Lung (tissue), 12 donors: ENCODE results near the gene PLIN5. TPM values are rescaled to one million over a fixed set of nuclear protein-coding genes. Genes with fewer than 3 reads are reported as not detected.

Experiments
- ATAC-seq: fragments of 200-7000 bp; cut with Tn5 transposase; one replicate; pipeline ENCODE4 v1.9.1; 2020; ENCODE audit warnings: moderate number of reproducible peaks; ENCODE audit not compliant: insufficient read depth, low FRiP score
- DNase-seq, 3 donors: peaks; one replicate each; pipeline ENCODE4 v3.0.0-alpha.2; 2013 to 2017
- H3K27ac ChIP-seq, 2 donors: one replicate each; pipeline ENCODE4 v1.5.1; 2013; ENCODE audit warnings: mild to moderate bottlenecking in 2 of 2, moderate library complexity in 2 of 2, control low read depth in 1 of 2, inconsistent platforms in 1 of 2, low read depth in 1 of 2, low read length in 1 of 2
- H3K27me3 ChIP-seq, 3 donors: one replicate each; pipeline ENCODE4 v1.5.1; 2013; ENCODE audit warnings: low read length in 2 of 3; ENCODE audit not compliant: control insufficient read depth in 3 of 3, insufficient read depth in 3 of 3
- H3K36me3 ChIP-seq, 4 donors: one replicate each; pipeline ENCODE4 v1.5.1; 2013; ENCODE audit warnings: low read length in 4 of 4, mild to moderate bottlenecking in 1 of 4, moderate library complexity in 1 of 4; ENCODE audit not compliant: control insufficient read depth in 4 of 4, insufficient read depth in 4 of 4
- H3K4me1 ChIP-seq, 5 donors: one replicate each; pipeline ENCODE4 v1.5.1; 2013; ENCODE audit warnings: low read length in 5 of 5, mild to moderate bottlenecking in 2 of 5, moderate library complexity in 1 of 5; ENCODE audit not compliant: control insufficient read depth in 5 of 5, insufficient read depth in 5 of 5
- H3K4me3 ChIP-seq: one replicate; pipeline ENCODE4 v1.5.1; 2013; ENCODE audit warnings: mild to moderate bottlenecking, control low read depth, moderate library complexity
- H3K9ac ChIP-seq, 2 donors: one replicate each; pipeline ENCODE4 v1.5.1; 2013; ENCODE audit warnings: low read length in 2 of 2, control low read depth in 1 of 2; ENCODE audit not compliant: insufficient read depth in 1 of 2
- H3K9me3 ChIP-seq, 4 donors: one replicate each; pipeline ENCODE4 v1.5.1; 2013; ENCODE audit warnings: low read length in 3 of 4, mild to moderate bottlenecking in 1 of 4, moderate library complexity in 1 of 4; ENCODE audit not compliant: control insufficient read depth in 4 of 4, insufficient read depth in 3 of 4
- CTCF ChIP-seq: IDR thresholded peaks from 2 replicates; pipeline ENCODE4 v1.5.1; 2012; ENCODE audit warnings: mild to moderate bottlenecking; ENCODE audit errors: control extremely low read depth, extremely low read depth
- WGBS, 2 donors: extraction: QIAGEN DNeasy Blood & Tissue Kit; methylation state at CpG; one replicate each; pipeline ENCODE4 v1.1.7; 2013; 5-methylcytosine and 5-hydroxymethylcytosine counted together
- polyA plus RNA-seq, 2 donors: library from polyadenylated mRNA; stranded (reverse); fragments of 200-250 nt; gene quantifications; one replicate each; pipeline ENCODE4 v1.2.1, GENCODE V29; 2013
- total RNA-seq, 2 donors: library from RNA; depleted of rRNA in 1 of 2; stranded (reverse); fragments of >200 nt in 1 of 2; gene quantifications; one replicate each; pipeline ENCODE4 v1.2.1, GENCODE V29; 2014 to 2021
- donor health status: control.
- donor health status: control.
- donor health status: Bipolar disorder and iron deficiency.
- donor health status: healthy.
- donor health status: DM: yes; HTN: yes; CAD: no.

Gene PLIN5
- total and polyA plus RNA-seq, 4 donors: 7.5 to 37.3 (median 24.5) TPM

- H3K9me3 ChIP-seq: no peaks in the 10 kb centered on the region
- no peak overlapping the region for H3K27ac ChIP-seq
- WGBS, 2 donors: 95 to 98% methylated on average over 22 to 23 of the region's 23 CpGs
- H3K9ac ChIP-seq: no peak overlapping the region
- no peak for TF ChIP-seq CTCF
- H3K4me1 ChIP-seq: no peaks in the 10 kb centered on the region
- DNase-seq (no peak), ATAC-seq (no peak)
- no peak overlapping the region for H3K4me3 ChIP-seq
- peaks cover 1 to 84% (median 11%) of the 10 kb centered on the region in 4 donors for H3K36me3 ChIP-seq
- no peaks in the 10 kb centered on the region for H3K27me3 ChIP-seq
These were observed 35.7 kb downstream of the PLIN5 start for GRCh38 chr19:4499318-4499717.

GRCh38 chr19:4498694-4499093 is 36.3 kb downstream of the PLIN5 start:
- DNase-seq: no peak
- ATAC-seq: no peak
- Histone ChIP-seq H3K9ac (no peak overlapping the region), H3K27ac (no peak overlapping the region), H3K4me1 (no peaks in the 10 kb centered on the region), H3K27me3 (no peaks in the 10 kb centered on the region), H3K9me3 (no peaks in the 10 kb centered on the region), H3K36me3 (peaks cover 2 to 84% (median 13%) of the 10 kb centered on the region in 4 donors), H3K4me3 (no peak overlapping the region)
- no peak for TF ChIP-seq CTCF
- WGBS, 2 donors: 96 to 98% methylated on average over 11 to 12 of the region's 12 CpGs

GRCh38 chr19:4497770-4498389 is 37.1 kb downstream of the PLIN5 start:
- H3K36me3 ChIP-seq: peaks cover 5 to 82% (median 13%) of the 10 kb centered on the region in 4 donors
- peaks cover 0 to 2% (median 0%) of the 10 kb centered on the region in 4 donors for H3K9me3 ChIP-seq
- no peak overlapping the region for H3K4me3 ChIP-seq
- H3K27ac ChIP-seq: no peak overlapping the region
- TF ChIP-seq CTCF: no peak
- no peaks in the 10 kb centered on the region for H3K4me1 ChIP-seq
- WGBS, 2 donors: 93 to 94% methylated on average over 23 to 25 of the region's 25 CpGs
- no peak for ATAC-seq
- no peak for DNase-seq
- no peaks in the 10 kb centered on the region for H3K27me3 ChIP-seq
- no peak overlapping the region for H3K9ac ChIP-seq

- no peaks in the 10 kb centered on the region for H3K27me3 ChIP-seq
These were observed 38.7 kb downstream of the PLIN5 start for GRCh38 chr19:4496304-4496703.

More at GRCh38 chr19:4496304-4496703, 38.7 kb downstream of the PLIN5 start:
- ATAC-seq (no peak), DNase-seq (no peak)
- peaks cover 0 to 5% (median 0%) of the 10 kb centered on the region in 4 donors for H3K9me3 ChIP-seq
- no peak overlapping the region for H3K27ac ChIP-seq
- H3K4me3 ChIP-seq: no peak overlapping the region
- TF ChIP-seq CTCF: no peak
- H3K9ac ChIP-seq: no peak overlapping the region
- H3K36me3 ChIP-seq: peaks cover 6 to 76% (median 23%) of the 10 kb centered on the region in 4 donors
- no peaks in the 10 kb centered on the region for H3K4me1 ChIP-seq
- WGBS, 2 donors: 91% methylated on average over 18 of the region's 18 CpGs
